IPS DF 4.7 (cell line): ENCODE data around the gene TFB1M.
"Not testable (repeated sequence)": the region's sequence is repeated elsewhere in the genome, so short reads cannot be mapped to it uniquely, and the experiment has no call there.

Experiments
- DNase-seq: peaks from one replicate; pipeline ENCODE4 v3.0.0-alpha.2; 2013; ENCODE audit warnings: low spot score; ENCODE audit errors: extremely low read depth

The TFB1M gene

GRCh38 chr6:155244434-155244833, 69.8 kb downstream of the TFB1M start:
- no peak for DNase-seq

- DNase-seq = no peak
Observed at GRCh38 chr6:155241966-155242365, 72.3 kb downstream of the TFB1M start.

GRCh38 chr6:155240905-155241600, 73.2 kb downstream of the TFB1M start:
- DNase-seq = no peak

- DNase-seq = no peak
Observed at GRCh38 chr6:155237613-155238012, 76.7 kb downstream of the TFB1M start.

- no peak for DNase-seq
Observed at GRCh38 chr6:155235087-155235486, 79.2 kb downstream of the TFB1M start.

- no peak for DNase-seq
Observed at GRCh38 chr6:155234687-155235086, 79.6 kb downstream of the TFB1M start.

GRCh38 chr6:155234167-155234566, 80.1 kb downstream of the TFB1M start:
- no peak for DNase-seq

- no peak for DNase-seq
Observed at GRCh38 chr6:155232848-155233247, 81.4 kb downstream of the TFB1M start.

GRCh38 chr6:155230975-155231374, 83.3 kb downstream of the TFB1M start:
- DNase-seq = not testable (repeated sequence)

GRCh38 chr6:155228546-155229166, 85.6 kb downstream of the TFB1M start:
- no peak for DNase-seq

- no peak for DNase-seq
Observed at GRCh38 chr6:155227046-155227445, 87.2 kb downstream of the TFB1M start.

GRCh38 chr6:155224618-155225017, 89.7 kb downstream of the TFB1M start:
- no peak for DNase-seq

GRCh38 chr6:155223646-155224451, 90.4 kb downstream of the TFB1M start:
- DNase-seq = no peak

GRCh38 chr6:155222506-155222905, 91.8 kb downstream of the TFB1M start:
- no peak for DNase-seq

GRCh38 chr6:155221086-155221485, 93.2 kb downstream of the TFB1M start:
- no peak for DNase-seq

- DNase-seq = no peak
Observed at GRCh38 chr6:155219858-155220301, 94.4 kb downstream of the TFB1M start.

- no peak for DNase-seq
Observed at GRCh38 chr6:155219299-155219698, 95.0 kb downstream of the TFB1M start.

GRCh38 chr6:155218711-155219110, 95.6 kb downstream of the TFB1M start:
- not testable (repeated sequence) for DNase-seq

GRCh38 chr6:155216312-155217046, 97.8 kb downstream of the TFB1M start:
- no peak for DNase-seq

GRCh38 chr6:155215906-155216305, 98.4 kb downstream of the TFB1M start:
- DNase-seq = no peak

GRCh38 chr6:155213611-155214372, 100.5 kb downstream of the TFB1M start:
- DNase-seq = no peak
